Endothelial cell of umbilical vein (primary cell): ENCODE results near the gene NEU3. TPM values are rescaled to one million over a fixed set of nuclear protein-coding genes. Genes with fewer than 3 reads are reported as not detected.

Source experiments
- BruUV-seq: library from RNA; stranded (reverse); fragments of 400-500 nt; replicated peaks from 2 replicates; lab custom pipeline; 2021; lab: Mats Ljungman, UMichigan
- CTCF ChIA-PET: fragments of 300-600, 350-600 bp; sonication (Branson Sonifier 250); formaldehyde crosslinking; loops from one replicate; lab custom pipeline; 2021; ENCODE audit warnings: antibody characterized with exemption, inconsistent platforms; lab: Charles Lee
- POLR2A ChIA-PET: fragments of 300-600, 350-600 bp; sonication (Branson Sonifier 250); formaldehyde crosslinking; loops from one replicate; lab custom pipeline; 2021; ENCODE audit warnings: antibody characterized with exemption, inconsistent platforms; lab: Charles Lee
- DNase-seq: peaks from one replicate; pipeline ENCODE4 v3.0.0-alpha.2; 2011; ENCODE audit warnings: low read depth, low spot score
- FAIRE-seq: peaks from 2 replicates; lab custom pipeline; 2011; peaks lifted over from hg19 to GRCh38; lab: Jason Lieb, UNC
- H2AFZ ChIP-seq: 2 replicates; pipeline ENCODE4 v1.6.0; 2012; ENCODE audit warnings: low read depth, low read length, control low read depth, inconsistent platforms
- H3K27ac ChIP-seq: 2 replicates; pipeline ENCODE4 v1.5.1; 2011; ENCODE audit warnings: low read depth, mild to moderate bottlenecking, control low read depth, low read length, moderate library complexity; ENCODE audit not compliant: insufficient read depth
- H3K27me3 ChIP-seq, 2 experiments: 2 replicates each; pipeline versions ENCODE4 v1.6.0 to v1.6.1; 2011; ENCODE audit warnings: low read length in 2 of 2, mixed read lengths in 1 of 2; ENCODE audit not compliant: control insufficient read depth in 2 of 2, insufficient read depth in 2 of 2
- H3K36me3 ChIP-seq, 2 experiments: 2 replicates in 1 of 2; 3 replicates in 1 of 2; pipeline ENCODE4 v1.5.1; 2011; ENCODE audit warnings: low read length in 2 of 2, mild to moderate bottlenecking in 1 of 2, moderate library complexity in 1 of 2; ENCODE audit not compliant: control insufficient read depth in 2 of 2, insufficient read depth in 2 of 2; ENCODE audit errors: extremely low read depth in 1 of 2
- H3K4me1 ChIP-seq: 3 replicates; pipeline ENCODE4 v1.5.1; 2011; ENCODE audit warnings: mild to moderate bottlenecking, low read length; ENCODE audit not compliant: control insufficient read depth, insufficient read depth; ENCODE audit errors: extremely low read depth
- H3K4me2 ChIP-seq: 2 replicates; pipeline ENCODE4 v1.6.1; 2011; ENCODE audit warnings: low read length, control low read depth, mixed read lengths; ENCODE audit not compliant: insufficient read depth
- H3K4me3 ChIP-seq, 3 experiments: fragments of 200-600 bp in 1 of 3; sonication (generic), shearing (Covaris generic) in 1 of 3; replicated peaks in 1 of 3; 2 replicates each; pipeline ENCODE4 v1.5.1; 2011 to 2016; ENCODE audit warnings: control low read depth in 3 of 3, low read length in 3 of 3, mild to moderate bottlenecking in 2 of 3, inconsistent platforms in 1 of 3, low read depth in 1 of 3, moderate library complexity in 1 of 3; ENCODE audit not compliant: insufficient read depth in 1 of 3
- H3K79me2 ChIP-seq: 2 replicates; pipeline ENCODE4 v1.6.0; 2012; ENCODE audit warnings: low read length, inconsistent platforms; ENCODE audit not compliant: control insufficient read depth, insufficient read depth
- H3K9ac ChIP-seq: replicated peaks from 2 replicates; pipeline ENCODE3; 2011; ENCODE audit warnings: low read length, control low read depth; ENCODE audit not compliant: insufficient read depth; ENCODE audit errors: extremely low read depth
- H3K9me1 ChIP-seq: replicated peaks from 3 replicates; pipeline ENCODE4 v1.6.0; 2011; ENCODE audit warnings: mild to moderate bottlenecking, low read length; ENCODE audit not compliant: control insufficient read depth, insufficient read depth; ENCODE audit errors: extremely low read depth
- H3K9me3 ChIP-seq: replicated peaks from 2 replicates; pipeline ENCODE4 v1.5.1; 2012; ENCODE audit warnings: low read length, inconsistent platforms; ENCODE audit not compliant: control insufficient read depth, insufficient read depth
- H4K20me1 ChIP-seq: replicated peaks from 2 replicates; pipeline ENCODE3; 2011; ENCODE audit warnings: mild to moderate bottlenecking, low read length; ENCODE audit not compliant: control insufficient read depth, insufficient read depth; ENCODE audit errors: extremely low read depth
- CTCF ChIP-seq, 2 donors: IDR thresholded peaks; 1 replicate in 1 of 2; 2 replicates in 1 of 2; pipeline ENCODE4 v1.5.1; 2011; ENCODE audit warnings: low read length in 2 of 2, mild to moderate bottlenecking in 2 of 2, moderate library complexity in 2 of 2, control low read depth in 1 of 2, inconsistent platforms in 1 of 2, low read depth in 1 of 2; ENCODE audit not compliant: insufficient read depth in 1 of 2; ENCODE audit errors: extremely low read depth in 1 of 2
- EZH2 ChIP-seq: IDR thresholded peaks from 2 replicates; pipeline ENCODE4 v1.6.1; 2012; ENCODE audit warnings: borderline replicate concordance, low read depth, mild to moderate bottlenecking, moderate library complexity, low read length, inconsistent platforms; ENCODE audit not compliant: severe bottlenecking
- FOS ChIP-seq: IDR thresholded peaks from 2 replicates; pipeline ENCODE4 v1.6.1; 2011; ENCODE audit warnings: mild to moderate bottlenecking, low read length, moderate library complexity, borderline replicate concordance; ENCODE audit not compliant: insufficient read depth
- GATA2 ChIP-seq: IDR thresholded peaks from 2 replicates; pipeline ENCODE4 v1.7.0; 2011; ENCODE audit warnings: low read depth, mild to moderate bottlenecking, moderate library complexity, mixed read lengths, low read length; ENCODE audit not compliant: insufficient read length, insufficient read depth
- JUN ChIP-seq: IDR thresholded peaks from 2 replicates; pipeline ENCODE4 v1.6.1; 2011; ENCODE audit warnings: borderline replicate concordance, low read depth; ENCODE audit not compliant: insufficient read length, insufficient read depth
- MYC ChIP-seq: IDR thresholded peaks from one replicate; pipeline ENCODE4 v1.6.1; 2011; ENCODE audit warnings: mild to moderate bottlenecking, low read depth, low read length
- POLR2A ChIP-seq: IDR thresholded peaks from 2 replicates; pipeline ENCODE4 v1.6.1; 2012; ENCODE audit warnings: low read depth, mild to moderate bottlenecking, control low read depth, low read length
- POLR2AphosphoS5 ChIP-seq: IDR thresholded peaks from 2 replicates; pipeline ENCODE4 v1.6.1; 2012; ENCODE audit warnings: low read depth, mild to moderate bottlenecking, control low read depth, low read length, moderate library complexity; ENCODE audit not compliant: insufficient read depth
- dilution Hi-C: fragments of 300-500 bp; cut with MboI; formaldehyde crosslinking; loops from one replicate; pipeline ENCODE4 v1.15.0; 2019; ENCODE audit warnings: low sequenced_read_pairs; ENCODE audit not compliant: extremely low pct_ligation_motif_present
- intact Hi-C: fragments of 100-400 bp; cut with micrococcal nuclease; formaldehyde crosslinking; loops from one replicate; pipeline ENCODE4 v1.10.0; 2022
- polyA plus RNA-seq, 4 experiments: library from polyadenylated mRNA; depleted of rRNA in 3 of 4; stranded (reverse) in 3 of 4; unstranded in 1 of 4; fragments of >200 nt; gene quantifications; 2 replicates each; pipeline versions ENCODE4 v1.2.1 to v1.2.3, GENCODE V29; 2011 to 2012; ENCODE audit warnings: missing spikeins in 1 of 4
- total RNA-seq: library from RNA; stranded (reverse); gene quantifications from 2 replicates; pipeline ENCODE4 v1.2.3, GENCODE V29; 2021
- TF ChIP-seq, protein P1 (sequence below): IDR thresholded peaks from 2 replicates; pipeline ENCODE4 v1.6.1; 2011; ENCODE audit not compliant: insufficient read depth, insufficient read length

The NEU3 gene
- total and polyA plus RNA-seq, 2 donors (not counting 3 experiments of a cell fraction or from before 2014, with no cell fraction given), result 5.9 to 7.0 TPM

DNA sequence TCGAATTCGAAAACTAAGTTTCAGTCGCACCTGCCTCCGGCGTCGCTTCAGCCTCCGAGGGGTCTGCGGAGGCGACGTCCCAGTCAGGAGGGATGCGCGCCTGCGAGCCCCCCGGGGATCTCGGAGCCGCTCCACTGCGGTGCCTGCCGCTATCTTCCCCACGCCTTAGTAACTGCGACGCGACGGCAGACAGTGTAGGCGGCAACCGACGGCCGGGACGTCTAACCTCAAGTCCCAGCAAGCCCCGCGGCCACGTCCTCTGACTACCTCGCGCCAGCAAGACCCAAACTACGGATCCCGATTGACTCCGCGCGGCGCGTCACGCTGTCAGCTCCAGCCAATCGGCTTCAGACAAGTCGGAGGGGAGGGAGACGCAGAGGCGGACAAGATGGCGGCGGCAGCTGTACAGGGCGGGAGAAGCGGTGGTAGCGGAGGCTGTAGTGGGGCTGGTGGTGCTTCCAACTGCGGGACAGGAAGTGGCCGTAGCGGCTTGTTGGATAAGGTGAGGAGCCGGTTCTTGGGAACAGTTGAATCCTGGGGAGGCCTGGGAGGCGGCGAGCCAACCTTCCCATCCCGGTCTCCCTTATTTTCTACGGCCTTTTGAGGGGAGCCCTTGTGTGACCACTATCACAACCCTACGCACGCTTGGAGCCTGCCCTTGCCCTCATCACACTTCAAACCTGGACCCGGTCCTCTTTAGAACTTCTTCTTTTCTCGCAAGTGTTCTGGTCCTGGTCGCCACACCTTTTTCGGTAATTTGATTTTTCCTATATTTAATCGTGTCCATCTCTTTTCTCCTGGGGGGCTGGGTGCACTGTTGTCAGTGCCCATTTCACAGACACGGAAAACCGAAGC, 39.6 kb upstream of the NEU3 start, which contains the start of the genes SPCS2 and XRRA1:
TSS of gene SPCS2 (plus strand) at position 369 of the 855 bp plus-strand sequence. CDS start at position 389, 20 bp downstream.
TSS of gene XRRA1 (minus strand) at position 194 of the 855 bp plus-strand sequence. CDS start 8,213 bp downstream, outside the sequence.
- intact Hi-C loops, result loop anchor here (2.0 to 5.0 kb wide), 2 partner anchors 14 to 83 kb away; no protein-coding TSS in a partner anchor
- DNase-seq (peak; percentile 99), FAIRE-seq (peak; percentile 97)
- Histone ChIP-seq H2AFZ (peak within 1 kb of the TSS; percentile 91), H3K27ac (peak within 1 kb of the TSS; percentile 73), H4K20me1 (peaks cover under 1% of the 10 kb centered on the region), H3K9ac (peak within 1 kb of the TSS; percentile 91), H3K36me3 (peaks cover 0 to 4% of the 10 kb centered on the region in 2 experiments), H3K79me2 (peaks cover 50% of the 10 kb centered on the region), H3K9me3 (no peaks in the 10 kb centered on the region), H3K4me1 (peaks cover 12% of the 10 kb centered on the region), H3K4me2 (peak within 1 kb of the TSS; percentile 92), H3K27me3 (no peaks in the 10 kb centered on the region), H3K4me3 (peak within 1 kb of the TSS; percentile 55 to 95 (median 93)), H3K9me1 (no peaks in the 10 kb centered on the region)
- ChIA-PET CTCF (interaction anchor here (0.6 to 1.4 kb wide), 7 partner anchors 11 to 299 kb away, joined by 3 to 7 read pairs (median 3); no protein-coding TSS in a partner anchor), POLR2A (interaction anchor here (0.9 to 1.4 kb wide), 2 partner anchors 11 kb away, joined by 3 to 4 read pairs; no protein-coding TSS in a partner anchor)
- dilution Hi-C loops, result no loop called here
- TF ChIP-seq POLR2A (peak; percentile 82), MYC (no peak), POLR2AphosphoS5 (peak; percentile 84), FOS (no peak), CTCF (IDR thresholded peaks at IDR 0.05; ENCODE audit: extremely low read depth in 1 of 2, insufficient read depth in 1 of 2, low read depth in 1 of 2, low read length in 2 of 2) (no peak), EZH2 (no peak), JUN (no peak), GATA2 (no peak)
- TF ChIP-seq, protein P1, sequence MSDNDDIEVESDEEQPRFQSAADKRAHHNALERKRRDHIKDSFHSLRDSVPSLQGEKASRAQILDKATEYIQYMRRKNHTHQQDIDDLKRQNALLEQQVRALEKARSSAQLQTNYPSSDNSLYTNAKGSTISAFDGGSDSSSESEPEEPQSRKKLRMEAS, result peak; percentile 62
- BruUV-seq, result TSS peak; percentile 54
